SK-N-SH (cell line): ENCODE results near the gene DNPEP. TPM values are rescaled to one million over a fixed set of nuclear protein-coding genes. Genes with fewer than 3 reads are reported as not detected.

Experiments
- CTCF ChIA-PET: fragments of 300-600, 350-600 bp; formaldehyde crosslinking; extraction: SDS; loops from one replicate; lab custom pipeline; 2021; lab: Yijun Ruan, JAX
- POLR2A ChIA-PET: fragments of 350-600 bp; sonication (Branson Sonifier 250); formaldehyde crosslinking; extraction: SDS; loops from one replicate; lab custom pipeline; 2020; ENCODE audit warnings: antibody characterized with exemption, inconsistent platforms; lab: Yijun Ruan, JAX
- DNase-seq: peaks from one replicate; pipeline ENCODE4 v3.0.0; 2012
- H2AFZ ChIP-seq: fragments of 200-600 bp; sonication (generic); 2 replicates; pipeline ENCODE4 v1.8.1; 2016; ENCODE audit warnings: antibody characterized with exemption, mild to moderate bottlenecking, low read depth
- H3F3A ChIP-seq: fragments of 200-600 bp; sonication (generic); replicated peaks from 2 replicates; pipeline ENCODE3; 2016; ENCODE audit warnings: antibody characterized with exemption, mild to moderate bottlenecking; ENCODE audit not compliant: insufficient read depth
- H3K27ac ChIP-seq, 2 experiments: fragments of 200-500 bp in 1 of 2; fragments of 200-600 bp in 1 of 2; sonication (Bioruptor generic) in 1 of 2; sonication (generic), shearing (Covaris generic) in 1 of 2; 2 replicates each; pipeline versions ENCODE4 v1.5.1 to v1.6.1; 2014 to 2016; ENCODE audit warnings: low read depth in 2 of 2, inconsistent platforms in 1 of 2, low read length in 1 of 2, mild to moderate bottlenecking in 1 of 2, mixed read lengths in 1 of 2
- H3K27me3 ChIP-seq: fragments of 200-600 bp; sonication (generic), shearing (Covaris generic); 2 replicates; pipeline ENCODE4 v1.6.1; 2016; ENCODE audit warnings: mixed run types; ENCODE audit not compliant: insufficient read depth
- H3K36me3 ChIP-seq, 2 experiments: fragments of 200-500 bp in 1 of 2; fragments of 200-600 bp in 1 of 2; sonication (Bioruptor generic) in 1 of 2; sonication (generic) in 1 of 2; replicated peaks in 1 of 2; 2 replicates each; pipeline versions ENCODE3 to v1.5.1; 2014 to 2016; ENCODE audit warnings: low read length in 1 of 2, mild to moderate bottlenecking in 1 of 2; ENCODE audit not compliant: insufficient read depth in 2 of 2, control insufficient read depth in 1 of 2
- H3K4me1 ChIP-seq, 2 experiments: fragments of 200-500 bp in 1 of 2; fragments of 200-600 bp in 1 of 2; sonication (Bioruptor generic) in 1 of 2; sonication (generic), shearing (Covaris generic) in 1 of 2; 2 replicates each; pipeline versions ENCODE4 v1.5.1 to v1.6.1; 2014 to 2016; ENCODE audit warnings: low read depth in 1 of 2, low read length in 1 of 2, mixed run types in 1 of 2; ENCODE audit not compliant: insufficient read depth in 2 of 2, control insufficient read depth in 1 of 2
- H3K4me2 ChIP-seq: fragments of 200-600 bp; sonication (generic), shearing (Covaris generic); 2 replicates; pipeline ENCODE4 v1.6.1; 2017; ENCODE audit warnings: mixed run types
- H3K4me3 ChIP-seq, 2 experiments: fragments of 200-500 bp in 1 of 2; fragments of 200-600 bp in 1 of 2; sonication (Bioruptor generic) in 1 of 2; sonication (generic), shearing (Covaris generic) in 1 of 2; 2 replicates each; pipeline versions ENCODE4 v1.5.1 to v1.8.1; 2014 to 2016; ENCODE audit warnings: low read depth in 2 of 2, inconsistent platforms in 1 of 2, low read length in 1 of 2, mild to moderate bottlenecking in 1 of 2, mixed read lengths in 1 of 2, moderate library complexity in 1 of 2
- H3K79me2 ChIP-seq: fragments of 200-600 bp; sonication (generic); 2 replicates; pipeline ENCODE4 v1.8.1; 2017; ENCODE audit warnings: mild to moderate bottlenecking; ENCODE audit not compliant: insufficient read depth
- H3K9ac ChIP-seq: fragments of 200-600 bp; sonication (generic); 2 replicates; pipeline ENCODE4 v1.6.1; 2017; ENCODE audit warnings: mixed run types
- H3K9me2 ChIP-seq: fragments of 200-600 bp; sonication (generic); 2 replicates; pipeline ENCODE4 v1.6.1; 2017; ENCODE audit warnings: mixed run types
- H3K9me3 ChIP-seq: fragments of 200-600 bp; sonication (generic); 2 replicates; pipeline ENCODE4 v1.6.1; 2017; ENCODE audit warnings: mixed run types, mild to moderate bottlenecking, moderate library complexity
- H4K20me1 ChIP-seq: fragments of 200-600 bp; sonication (generic); 2 replicates; pipeline ENCODE4 v1.6.1; 2017; ENCODE audit warnings: mild to moderate bottlenecking, mixed run types; ENCODE audit not compliant: insufficient read depth
- CHD2 ChIP-seq: fragments of 150-350 bp; IDR thresholded peaks from 2 replicates; pipeline ENCODE4 v1.6.1; 2018; ENCODE audit warnings: low read length; ENCODE audit not compliant: partially characterized antibody
- EP300 ChIP-seq, 2 experiments: IDR thresholded peaks; 2 replicates each; pipeline versions ENCODE4 v1.4.0 to v1.6.1; 2012; ENCODE audit warnings: borderline replicate concordance in 1 of 2, low read depth in 1 of 2, low read length in 1 of 2
- FOXJ3 ChIP-seq: sonication (generic); formaldehyde crosslinking; IDR thresholded peaks from 2 replicates; pipeline ENCODE4 v1.5.1; 2020; ENCODE audit warnings: mild to moderate bottlenecking, missing genetic modification reagents
- FOXM1 ChIP-seq: IDR thresholded peaks from 2 replicates; pipeline ENCODE4 v1.4.0; 2012; ENCODE audit warnings: low read depth, mild to moderate bottlenecking
- GABPA ChIP-seq: IDR thresholded peaks from 2 replicates; pipeline ENCODE4 v1.4.0; 2012; ENCODE audit warnings: low read depth, mild to moderate bottlenecking
- GATA2 ChIP-seq: sonication (generic); formaldehyde crosslinking; IDR thresholded peaks from 2 replicates; pipeline ENCODE4 v1.5.0; 2020; ENCODE audit warnings: mild to moderate bottlenecking, missing genetic modification reagents
- IRF3 ChIP-seq: fragments of 150-350 bp; IDR thresholded peaks from 2 replicates; pipeline ENCODE4 v1.6.1; 2016; ENCODE audit warnings: mild to moderate bottlenecking, low read depth, low read length
- JUND ChIP-seq: IDR thresholded peaks from 2 replicates; pipeline ENCODE4 v1.4.0; 2012
- MEF2A ChIP-seq: IDR thresholded peaks from 2 replicates; pipeline ENCODE4 v1.4.0; 2012; ENCODE audit warnings: low read depth, borderline replicate concordance
- NFIC ChIP-seq: IDR thresholded peaks from 2 replicates; pipeline ENCODE4 v1.4.0; 2012; ENCODE audit warnings: borderline replicate concordance
- PBX3 ChIP-seq: IDR thresholded peaks from 2 replicates; pipeline ENCODE4; 2012
- POLR2AphosphoS5 ChIP-seq: IDR thresholded peaks from 2 replicates; pipeline ENCODE4 v1.6.1; 2012; ENCODE audit warnings: low read depth, low read length
- RAD21 ChIP-seq: IDR thresholded peaks from 2 replicates; pipeline ENCODE4 v1.6.1; 2012; ENCODE audit warnings: mild to moderate bottlenecking, low read length
- RCOR1 ChIP-seq: fragments of 150-350 bp; IDR thresholded peaks from 2 replicates; pipeline ENCODE4 v1.6.1; 2017; ENCODE audit warnings: antibody characterized with exemption, low read length
- REST ChIP-seq: IDR thresholded peaks from 2 replicates; pipeline ENCODE4 v1.6.1; 2012; ENCODE audit warnings: mild to moderate bottlenecking, low read depth, low read length, moderate library complexity
- RFX5 ChIP-seq: IDR thresholded peaks from 2 replicates; pipeline ENCODE4 v1.6.1; 2012; ENCODE audit warnings: mild to moderate bottlenecking, improper control_type of control experiment, low read length
- RXRA ChIP-seq: IDR thresholded peaks from 2 replicates; pipeline ENCODE4 v1.4.0; 2012; ENCODE audit warnings: low read depth, mild to moderate bottlenecking, borderline replicate concordance
- SIN3A ChIP-seq: IDR thresholded peaks from 2 replicates; pipeline ENCODE4 v1.6.1; 2012; ENCODE audit warnings: low read depth, mild to moderate bottlenecking, low read length, moderate library complexity, borderline replicate concordance
- TAF1 ChIP-seq: IDR thresholded peaks from 2 replicates; pipeline ENCODE4 v1.6.1; 2012; ENCODE audit warnings: low read depth, mild to moderate bottlenecking, low read length, moderate library complexity, borderline replicate concordance
- TCF12 ChIP-seq: IDR thresholded peaks from 2 replicates; pipeline ENCODE4 v1.4.0; 2012
- TEAD4 ChIP-seq: IDR thresholded peaks from 2 replicates; pipeline ENCODE4 v1.4.0; 2012; ENCODE audit warnings: mild to moderate bottlenecking, borderline replicate concordance; ENCODE audit not compliant: insufficient read depth
- USF1 ChIP-seq: IDR thresholded peaks from 2 replicates; pipeline ENCODE4 v1.4.0; 2012; ENCODE audit warnings: low read depth, borderline replicate concordance
- YY1 ChIP-seq: IDR thresholded peaks from 2 replicates; pipeline ENCODE4 v1.4.0; 2012; ENCODE audit warnings: low read depth, mild to moderate bottlenecking
- ZBTB33 ChIP-seq: IDR thresholded peaks from 2 replicates; pipeline ENCODE4 v1.4.0; 2012; ENCODE audit warnings: low read depth, borderline replicate concordance
- WGBS: methylation state at CpG from one replicate; pipeline ENCODE4 v1.1.6; 2017; ENCODE audit warnings: low lambda C conversion rate; 5-methylcytosine and 5-hydroxymethylcytosine counted together
- polyA plus RNA-seq, 3 experiments: library from polyadenylated mRNA; depleted of rRNA; stranded (reverse); fragments of >200 nt; gene quantifications; 2 replicates each; pipeline ENCODE4 v1.2.3, GENCODE V29; 2012

DNPEP gene
- polyA plus RNA-seq (2012; rRNA removed), result 80.7 and 92.6 TPM in 2 replicates
- 27.9 and 49.5 TPM in 2 replicates for polyA plus RNA-seq (2012; cell fraction: cytosol; rRNA removed)
- polyA plus RNA-seq (2012; cell fraction: nucleus; rRNA removed), result 188 and 246 TPM in 2 replicates

- Histone ChIP-seq H3K79me2 (peaks cover 13% of the 10 kb centered on the region), H4K20me1 (no peaks in the 10 kb centered on the region), H3K4me3 (peak within 1 kb of the TSS; percentile 86 to 100), H3K4me2 (peak within 1 kb of the TSS; percentile 99), H3K4me1 (peaks cover 3 to 16% of the 10 kb centered on the region in 2 experiments; a peak in 1 of 4 replicates), H3K9ac (peak within 1 kb of the TSS; percentile 94), H3K27ac (peak within 1 kb of the TSS; percentile 82 to 95), H3F3A (peaks cover 8% of the 10 kb centered on the region), H3K9me3 (no peaks in the 10 kb centered on the region), H3K9me2 (no peaks in the 10 kb centered on the region), H2AFZ (peak within 1 kb of the TSS; percentile 96), H3K36me3 (peaks cover 24 to 37% of the 10 kb centered on the region in 2 experiments), H3K27me3 (no peaks in the 10 kb centered on the region)
- DNase-seq, result peak; percentile 98
- WGBS, result 1% methylated on average over 41 of the region's 76 CpGs
- CTCF ChIA-PET, result interaction anchor here (0.5 to 7.7 kb wide), 11 partner anchors 9 to 217 kb away, joined by 3 to 52 read pairs (median 4); partner anchors contain the start of genes PTPRN and SLC23A3
- POLR2A ChIA-PET, result interaction anchor here (1.0 to 2.1 kb wide), 5 partner anchors 9 to 140 kb away, joined by 3 to 5 read pairs (median 3); no protein-coding TSS in a partner anchor
- TF ChIP-seq GATA2 (CRISPR knock-in tag) (no peak), USF1 (peak; percentile 46; the same call in 1 of the 2 replicates), RCOR1 (no peak), REST (0 out of 2 replicates have a peak, but pooled peaks have one; percentile 3), RFX5 (no peak), RAD21 (no peak), TEAD4 (no peak), TAF1 (peak; percentile 19; the same call in 1 of the 2 replicates), NFIC (no peak), FOXM1 (no peak), ZBTB33 (no peak), FOXJ3 (no peak), JUND (no peak), IRF3 (no peak), TCF12 (no peak), GABPA (no peak), RXRA (no peak), MEF2A (no peak), EP300 (IDR thresholded peaks at IDR 0.05; ENCODE audit: borderline replicate concordance in 1 of 2, low read depth in 1 of 2, low read length in 1 of 2) (no peak), CHD2 (no peak), PBX3 (no peak), SIN3A (0 out of 2 replicates have a peak, but pooled peaks have one; percentile 13), POLR2AphosphoS5 (peak; percentile 25; the same call in 1 of the 2 replicates), YY1 (0 out of 2 replicates have a peak, but pooled peaks have one; percentile 34)
These were observed at the start of gene DNPEP for GRCh38 chr2:219387306-219388120. Gene DNPEP, minus strand, starts transcription at chr2:219387912. Its CDS starts 118 bp downstream, at chr2:219387794.
